GM18505 (cell line): ENCODE measurements around the gene ADM5.

ENCODE experiments used
- ATAC-seq: cut with Tn5 transposase; IDR thresholded peaks from one replicate; pipeline ENCODE4 v1.9.1; 2021; ENCODE audit not compliant: unreplicated experiment
- POLR2A ChIP-seq: IDR thresholded peaks from 4 replicates; pipeline ENCODE4 v1.6.1; 2011; ENCODE audit warnings: borderline replicate concordance; ENCODE audit not compliant: insufficient read depth, insufficient read length; ENCODE audit errors: extremely low read depth

Gene ADM5

GRCh38 chr19:49678985-49679770 lies 10.2 kb upstream of the ADM5 start:
- TF ChIP-seq POLR2A: no peak
- ATAC-seq: no peak

- TF ChIP-seq POLR2A: no peak
- ATAC-seq: no peak
Observed at GRCh38 chr19:49679771-49680413, 9.5 kb upstream of the ADM5 start.

- ATAC-seq: peak; percentile 21
- peak; percentile 14 for TF ChIP-seq POLR2A
Observed at GRCh38 chr19:49680421-49681351, 8.7 kb upstream of the ADM5 start.

- TF ChIP-seq POLR2A: no peak
- ATAC-seq: no peak
Observed at GRCh38 chr19:49681830-49682229, 7.6 kb upstream of the ADM5 start.

- ATAC-seq: no peak
- TF ChIP-seq POLR2A: no peak
Observed at GRCh38 chr19:49682274-49682673, 7.1 kb upstream of the ADM5 start.

GRCh38 chr19:49683814-49684250 lies 5.6 kb upstream of the ADM5 start:
- ATAC-seq: no peak
- TF ChIP-seq POLR2A: no peak

GRCh38 chr19:49684251-49684982 lies 5.0 kb upstream of the ADM5 start:
- peak; percentile 4 for TF ChIP-seq POLR2A
- no peak for ATAC-seq

GRCh38 chr19:49684983-49685553 lies 4.3 kb upstream of the ADM5 start:
- no peak for ATAC-seq
- TF ChIP-seq POLR2A: peak; percentile 28

GRCh38 chr19:49685845-49686332 lies 3.5 kb upstream of the ADM5 start:
- ATAC-seq: no peak
- TF ChIP-seq POLR2A: peak; percentile 40

- TF ChIP-seq POLR2A: no peak
- ATAC-seq: no peak
Observed at GRCh38 chr19:49686503-49687088, 2.8 kb upstream of the ADM5 start.

GRCh38 chr19:49687150-49687549 lies 2.2 kb upstream of the ADM5 start:
- no peak for ATAC-seq
- no peak for TF ChIP-seq POLR2A
